MCF 10A (cell line): ENCODE data around the gene BAMBI. TPM values are rescaled to one million over a fixed set of nuclear protein-coding genes. Genes with fewer than 3 reads are reported as not detected.

Experiments used
- BruUV-seq: library from RNA; stranded (reverse); fragments of 400-500 nt; replicated peaks from 2 replicates; lab custom pipeline; 2021; lab: Mats Ljungman, UMichigan
- CTCF ChIA-PET: fragments of 300-600 bp; sonication (Branson Sonifier 250); formaldehyde crosslinking; extraction: SDS; loops from one replicate; lab custom pipeline; 2021; ENCODE audit warnings: antibody characterized with exemption, inconsistent platforms; lab: Yijun Ruan, JAX
- POLR2A ChIA-PET: fragments of 300-600, 350-650 bp; sonication (Branson Sonifier 250); formaldehyde crosslinking; extraction: SDS; loops from one replicate; lab custom pipeline; 2020; ENCODE audit warnings: antibody characterized with exemption, inconsistent platforms; lab: Yijun Ruan, JAX
- DNase-seq: peaks from one replicate; pipeline ENCODE4 v3.0.0-alpha.2; 2018; ENCODE audit not compliant: unreplicated experiment
- H3K27ac Mint-ChIP-seq: one replicate; pipeline ENCODE4 v1.8.0; 2022; ENCODE audit warnings: mild to moderate bottlenecking, low read depth, mixed read lengths; ENCODE audit not compliant: unreplicated experiment
- H3K27me3 Mint-ChIP-seq: one replicate; pipeline ENCODE4 v1.8.0; 2022; ENCODE audit warnings: mixed read lengths; ENCODE audit not compliant: insufficient read depth, unreplicated experiment
- H3K36me3 Mint-ChIP-seq: one replicate; pipeline ENCODE4 v1.8.0; 2022; ENCODE audit warnings: mild to moderate bottlenecking, moderate library complexity, mixed read lengths; ENCODE audit not compliant: insufficient read depth, unreplicated experiment
- H3K4me1 Mint-ChIP-seq: one replicate; pipeline ENCODE4 v1.8.0; 2022; ENCODE audit warnings: mixed read lengths; ENCODE audit not compliant: insufficient read depth, unreplicated experiment
- H3K4me3 Mint-ChIP-seq: one replicate; pipeline ENCODE4 v1.8.0; 2022; ENCODE audit warnings: mild to moderate bottlenecking, moderate library complexity, mixed read lengths; ENCODE audit not compliant: unreplicated experiment
- H3K9me3 Mint-ChIP-seq: one replicate; pipeline ENCODE4 v1.8.0; 2022; ENCODE audit warnings: mixed read lengths; ENCODE audit not compliant: unreplicated experiment
- CTCF ChIP-seq: fragments of 200-600 bp; IDR thresholded peaks from one replicate; pipeline ENCODE4 v1.8.0; 2022; ENCODE audit warnings: antibody characterized with exemption, mild to moderate bottlenecking; ENCODE audit not compliant: unreplicated experiment
- intact Hi-C: fragments of 100-400 bp; cut with micrococcal nuclease; formaldehyde crosslinking; loops from 2 replicates; pipeline ENCODE4 v1.14.1; 2022
- total RNA-seq: library from RNA; stranded (reverse); gene quantifications from 2 replicates; pipeline ENCODE4 v1.2.3, GENCODE V29; 2022

BAMBI gene
- total RNA-seq, 1 experiment from 2014 or later = 31.6 TPM

GRCh38 chr10:28668363-28669226 lies 8.7 kb upstream of the BAMBI start:
- no peaks in the 10 kb centered on the region for H3K9me3 Mint-ChIP-seq
- no TSS peak for BruUV-seq
- H3K4me1 Mint-ChIP-seq = peaks cover 10% of the 10 kb centered on the region
- intact Hi-C loops = no loop called here
- H3K36me3 Mint-ChIP-seq = no peaks in the 10 kb centered on the region
- DNase-seq = no peak
- peaks cover 28% of the 10 kb centered on the region for H3K27me3 Mint-ChIP-seq
- TF ChIP-seq CTCF = no peak
- ChIA-PET POLR2A (no interaction called here), CTCF (interaction anchor here (1.2 kb wide), 1 partner anchor 323 kb away, joined by 3 read pairs; no protein-coding TSS in a partner anchor)
- peak overlapping the region; percentile 71 for H3K4me3 Mint-ChIP-seq
- H3K27ac Mint-ChIP-seq = no peak overlapping the region

GRCh38 chr10:28669227-28670173 lies 7.8 kb upstream of the BAMBI start:
- no TSS peak for BruUV-seq
- Mint-ChIP-seq H3K27me3 (peaks cover 28% of the 10 kb centered on the region), H3K9me3 (no peaks in the 10 kb centered on the region), H3K27ac (no peak overlapping the region), H3K4me1 (peaks cover 6% of the 10 kb centered on the region), H3K4me3 (peak overlapping the region; percentile 71), H3K36me3 (no peaks in the 10 kb centered on the region)
- DNase-seq = no peak
- no peak for TF ChIP-seq CTCF
- ChIA-PET CTCF (interaction anchor here (0.5 to 1.2 kb wide), 3 partner anchors 38 to 323 kb away, joined by 3 to 5 read pairs (median 4); no protein-coding TSS in a partner anchor), POLR2A (no interaction called here)
- intact Hi-C loops = no loop called here

- H3K27me3 Mint-ChIP-seq = peaks cover 15% of the 10 kb centered on the region
- intact Hi-C loops = loop anchor here (5.0 kb wide), 3 partner anchors 218 to 568 kb away; no protein-coding TSS in a partner anchor
- H3K4me1 Mint-ChIP-seq = no peaks in the 10 kb centered on the region
- H3K4me3 Mint-ChIP-seq = no peak overlapping the region
- CTCF ChIA-PET = interaction anchor here (0.6 kb wide), 1 partner anchor 141 kb away, joined by 3 read pairs; no protein-coding TSS in a partner anchor
- TF ChIP-seq CTCF = no peak
- no peaks in the 10 kb centered on the region for H3K9me3 Mint-ChIP-seq
- no peak for DNase-seq
- H3K27ac Mint-ChIP-seq = no peak overlapping the region
- POLR2A ChIA-PET = interaction anchor here (0.6 to 1.3 kb wide), 2 partner anchors 13 to 316 kb away, joined by 3 to 4 read pairs; no protein-coding TSS in a partner anchor
- BruUV-seq = no TSS peak
- no peaks in the 10 kb centered on the region for H3K36me3 Mint-ChIP-seq
Measured at GRCh38 chr10:28674782-28675181, 2.5 kb upstream of the BAMBI start.
